Natural killer cell treated with Interleukin-12 subunit alpha and Interleukin-12 subunit beta and Interleukin-15 and Interleukin-18, amount 100 ng/mL, for 72 hours (primary cell): ENCODE data around the gene FAM200B. TPM values are rescaled to one million over a fixed set of nuclear protein-coding genes. Genes with fewer than 3 reads are reported as not detected.

Experiments
- total RNA-seq, 2 donors: library from RNA; stranded (reverse); gene quantifications; one replicate each; pipeline ENCODE4 v1.2.3, GENCODE V29; 2022

Gene FAM200B
- total RNA-seq, 2 donors from 2014 or later: 10.7 to 11.0 TPM

Other genes starting within 250 kb of the FAM200B start
- not detected for gene CC2D2A, start 211.9 kb upstream of the FAM200B start, total RNA-seq
- gene FBXL5, start 26.5 kb upstream of the FAM200B start, total RNA-seq: 10 to 100 TPM; 50.5 to 73.9 TPM
- 1 to 10 TPM in 1 of 2 donors, under 1 TPM in 1; 0.39 to 1.5 TPM for gene BST1, start 21.2 kb downstream of the FAM200B start, total RNA-seq
- 100 to 1,000 TPM in 1 of 2 donors, 10 to 100 TPM in 1; 94.7 to 179 TPM for gene CD38, start 96.5 kb downstream of the FAM200B start, total RNA-seq